A549 treated with AZD9567 at 1 μM for 4 hours (cell line): ENCODE data around the gene RSPH1. TPM values are rescaled to one million over a fixed set of nuclear protein-coding genes. Genes with fewer than 3 reads are reported as not detected.

Experiments
- total RNA-seq: library from RNA; stranded (reverse); fragments of 200-300 nt; extraction: Qiagen RNA extraction; gene quantifications from 5 replicates; pipeline ENCODE4 v1.2.3, GENCODE V29; 2022; ENCODE audit not compliant: insufficient read depth

Gene RSPH1
- 0.39 to 0.88 TPM (median 0.60 TPM) in 4 of 5 replicates, not detected in the other for total RNA-seq

GRCh38 chr21:42496120-42496838 is at the start of gene RSPH1:
Gene RSPH1, minus strand, starts transcription at chr21:42496224. Its CDS starts 38 bp downstream, at chr21:42496186.

DNA sequence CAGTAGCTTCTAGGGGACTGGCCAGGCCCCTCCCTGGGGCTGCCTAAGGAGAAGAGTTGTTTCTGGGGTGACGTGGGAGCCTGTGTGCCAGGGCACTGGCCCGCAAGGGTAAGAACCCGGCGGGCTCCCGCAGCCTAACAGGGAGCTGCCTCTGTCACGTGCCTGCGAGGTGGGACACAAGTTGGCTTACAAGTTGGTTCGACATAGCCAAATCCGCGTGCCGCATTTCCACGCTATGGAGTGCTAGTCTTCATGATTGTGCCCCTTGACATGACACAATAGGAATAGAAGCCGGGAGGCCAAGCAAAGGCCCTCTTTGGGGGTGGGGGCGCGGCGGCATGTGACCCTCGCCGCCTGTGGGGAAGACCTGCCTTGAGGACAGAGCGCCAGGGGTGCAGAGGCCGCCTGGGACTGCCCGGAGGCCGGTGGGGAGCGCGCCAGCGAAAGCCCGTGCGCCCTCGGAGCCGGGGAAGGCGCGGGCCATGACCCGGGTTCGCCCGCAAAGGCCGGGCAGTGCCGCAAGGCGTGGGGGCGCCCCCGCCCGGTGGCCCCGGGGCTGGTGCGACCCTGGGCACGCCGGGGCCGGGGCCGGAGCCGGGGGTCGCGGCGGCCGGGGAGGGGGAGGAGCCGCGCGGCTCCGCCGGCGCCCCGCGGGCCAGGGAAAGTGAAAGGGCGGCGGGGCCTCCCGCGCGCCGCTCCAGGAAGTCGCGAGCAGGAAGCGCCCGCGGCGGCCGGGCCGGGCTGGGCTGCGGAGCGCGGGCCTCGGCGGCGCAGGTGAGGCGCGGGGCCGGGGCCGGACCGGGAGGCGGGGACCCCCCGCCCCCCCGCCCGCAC is 17.3 kb upstream of the RSPH1 start, which contains the start of gene SLC37A1:
TSS of gene SLC37A1 (plus strand) at position 702 of the 834 bp plus-strand sequence. CDS start 4,603 bp downstream, outside the sequence.

Other genes starting within 250 kb of the RSPH1 start
- gene TFF3, start 180.8 kb downstream of the RSPH1 start, total RNA-seq = not detected in 5 replicates
- gene TFF2, start 145.2 kb downstream of the RSPH1 start, total RNA-seq = not detected in 5 replicates
- 21.0 to 26.7 TPM (median 25.5 TPM) in 5 replicates for gene TFF1, start 129.7 kb downstream of the RSPH1 start, total RNA-seq
- 0.11 to 0.41 TPM (median 0.18 TPM) in 4 of 5 replicates, not detected in the other for gene TMPRSS3, start 100.2 kb downstream of the RSPH1 start, total RNA-seq
- 0.14 to 0.19 TPM (median 0.16 TPM) in 4 of 5 replicates, not detected in the other for gene UBASH3A, start 92.3 kb downstream of the RSPH1 start, total RNA-seq
- gene SLC37A1, start 17.6 kb upstream of the RSPH1 start, total RNA-seq = 1.3 to 3.3 TPM (median 2.9 TPM) in 5 replicates
- gene PDE9A, start 157.4 kb upstream of the RSPH1 start, total RNA-seq = 0.91 to 1.2 TPM (median 1.1 TPM) in 4 of 5 replicates, not detected in the other